Activated T-helper 9 cell treated with anti-CD3 and anti-CD28 coated beads, Interleukin-2, amount 50 U/mL, for 16 hours (primary cell): ENCODE measurements around the gene RNF207.

Experiments used
- DNase-seq: peaks from one replicate; pipeline ENCODE4 v3.0.0-alpha.2; 2020; ENCODE audit warnings: low read depth

RNF207 gene

DNA sequence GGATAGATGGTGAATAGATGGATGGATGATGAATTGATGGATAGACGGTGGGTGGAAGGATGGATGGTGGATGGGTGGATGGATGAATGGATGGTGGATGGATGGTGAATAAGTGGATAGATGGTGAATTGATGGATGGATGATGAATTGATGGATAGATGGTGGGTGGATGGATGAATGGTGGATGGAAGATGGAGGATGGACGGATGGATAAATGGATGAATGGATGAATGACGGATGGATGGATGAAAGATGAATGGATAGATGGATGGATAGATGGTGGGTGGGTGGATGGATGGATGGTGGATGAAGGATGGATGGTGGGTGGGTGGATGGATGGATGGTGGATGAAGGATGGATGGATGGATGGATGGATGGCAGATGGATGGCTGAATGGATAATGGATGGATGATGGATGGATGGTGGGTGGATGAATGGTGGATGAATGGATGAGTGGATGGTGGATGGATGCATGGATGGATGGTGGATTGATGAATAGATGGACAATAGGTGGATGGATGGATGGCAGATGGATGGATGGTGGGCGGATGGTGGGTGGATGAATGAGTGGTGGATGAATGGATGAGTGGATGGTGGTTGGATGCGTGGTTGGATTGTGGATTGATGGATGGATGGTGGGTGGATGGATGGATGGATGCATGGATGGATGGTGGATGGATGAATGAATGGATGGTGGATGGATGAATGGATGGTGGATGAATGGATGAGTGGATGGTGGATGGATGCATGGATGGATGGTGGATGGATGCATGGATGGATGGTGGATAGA lies 31.1 kb upstream of the RNF207 start:
- no peak for DNase-seq

DNA sequence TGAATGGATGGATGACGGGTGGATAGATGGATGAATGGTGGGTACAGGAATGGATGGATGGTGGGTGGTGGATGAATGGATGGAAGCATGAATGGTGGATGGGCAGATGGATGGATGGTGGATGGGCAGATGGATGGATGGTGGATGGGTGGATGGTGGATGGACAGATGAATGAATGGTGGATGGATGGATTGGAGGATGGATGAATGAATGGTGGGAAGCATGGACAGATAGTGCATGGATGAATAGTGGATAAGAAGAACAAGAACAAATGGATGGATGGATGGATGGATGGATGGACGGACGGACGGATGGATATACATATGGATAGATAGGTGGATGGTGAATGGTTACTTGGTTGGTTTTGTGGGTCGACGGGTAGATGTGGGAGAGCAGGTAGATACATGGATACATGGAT lies 30.5 kb upstream of the RNF207 start:
- no peak for DNase-seq

DNA sequence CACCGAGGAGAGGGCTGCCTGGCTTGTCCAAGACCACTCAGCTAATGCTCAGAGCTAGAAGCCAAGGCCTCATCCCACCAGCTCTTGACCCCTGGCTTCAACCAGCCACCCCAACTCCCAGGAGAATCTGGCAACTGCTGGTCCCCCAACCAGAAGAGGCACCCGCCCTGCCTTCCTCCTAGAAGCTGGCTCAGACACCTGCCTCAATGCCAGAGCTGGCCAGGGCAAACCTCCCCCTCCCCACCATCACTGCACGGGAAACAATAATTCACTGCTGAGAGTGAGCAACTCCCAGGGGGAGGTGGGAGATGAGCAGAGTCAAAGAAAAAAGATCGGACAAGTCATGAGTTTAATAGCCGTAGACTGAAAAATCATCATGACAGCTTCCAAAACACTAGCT lies 29.1 kb upstream of the RNF207 start:
- no peak for DNase-seq

DNA sequence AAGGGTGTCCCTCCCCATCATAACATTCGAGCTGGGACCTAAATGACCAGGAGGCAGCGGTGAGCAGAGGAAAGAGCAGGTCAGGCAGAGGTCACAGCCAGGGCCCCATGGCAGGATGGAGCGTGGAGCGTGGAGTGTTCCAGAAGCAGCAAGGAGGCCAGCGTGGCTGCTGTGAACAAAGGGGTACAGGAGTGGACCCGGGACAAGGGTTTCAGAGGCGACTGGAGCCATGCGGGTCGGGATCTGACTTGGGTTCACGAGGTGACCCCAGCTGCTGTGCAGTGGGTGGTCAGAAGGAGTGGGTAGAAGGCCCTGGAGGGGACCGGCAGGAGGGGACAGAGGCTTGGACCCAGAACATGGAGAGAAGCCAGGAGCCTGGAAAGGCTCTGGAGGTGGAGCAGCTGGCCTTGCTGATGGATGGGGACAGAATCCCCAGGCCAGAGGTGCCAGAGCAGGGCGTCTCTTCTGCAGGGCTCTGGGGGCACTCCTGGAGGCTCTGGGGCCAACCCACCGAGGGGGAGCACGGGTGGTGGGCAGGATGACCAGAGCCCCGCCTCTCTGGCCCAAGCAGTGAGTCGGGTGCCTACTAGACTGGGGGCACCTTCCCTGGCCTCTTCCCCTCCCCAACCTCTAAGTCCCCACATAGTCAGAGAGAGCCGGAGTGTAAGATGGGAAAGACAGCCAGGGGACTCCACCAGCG lies 28.1 kb upstream of the RNF207 start:
- DNase-seq = no peak

DNA sequence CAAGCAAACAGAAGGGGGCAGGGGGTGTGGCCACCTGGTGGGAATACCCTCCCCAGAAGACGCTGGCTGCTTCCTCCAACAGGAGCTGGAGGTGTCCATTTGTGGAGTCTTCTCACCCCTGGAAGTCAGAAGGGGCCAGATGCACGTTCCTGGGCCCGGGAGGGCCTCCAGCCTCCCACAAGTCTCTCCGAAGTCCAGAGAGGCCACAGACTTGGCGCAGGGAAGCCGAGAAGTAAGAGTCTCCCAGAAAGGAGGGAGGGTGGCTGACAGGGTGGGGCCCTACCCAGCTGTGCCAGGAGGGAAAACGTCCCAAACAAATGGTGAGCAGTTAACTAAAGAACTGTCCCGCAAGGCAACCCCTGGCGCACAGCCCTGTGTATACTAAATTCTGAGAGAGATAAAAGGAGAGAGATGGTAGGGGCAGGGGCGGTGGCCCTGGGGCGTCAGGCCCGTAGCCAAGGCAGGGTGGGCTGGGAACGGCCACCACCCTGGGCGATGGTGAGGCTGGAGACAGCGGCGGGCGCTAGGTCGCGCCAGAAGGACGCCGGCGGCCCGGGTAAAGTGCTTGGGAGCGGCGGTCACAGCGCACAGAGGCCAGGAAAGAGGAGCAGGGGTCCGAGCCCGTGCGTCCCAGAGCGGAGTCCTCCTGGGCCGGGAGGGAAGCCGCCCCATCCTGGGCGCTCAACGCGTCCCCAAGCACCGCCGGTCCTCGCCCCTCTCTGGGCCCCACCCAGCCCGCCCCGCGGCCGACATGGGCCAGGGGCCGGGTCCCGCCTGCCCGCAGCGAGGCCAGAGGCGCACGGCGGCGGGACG lies 27.0 kb upstream of the RNF207 start:
- no peak for DNase-seq

DNA sequence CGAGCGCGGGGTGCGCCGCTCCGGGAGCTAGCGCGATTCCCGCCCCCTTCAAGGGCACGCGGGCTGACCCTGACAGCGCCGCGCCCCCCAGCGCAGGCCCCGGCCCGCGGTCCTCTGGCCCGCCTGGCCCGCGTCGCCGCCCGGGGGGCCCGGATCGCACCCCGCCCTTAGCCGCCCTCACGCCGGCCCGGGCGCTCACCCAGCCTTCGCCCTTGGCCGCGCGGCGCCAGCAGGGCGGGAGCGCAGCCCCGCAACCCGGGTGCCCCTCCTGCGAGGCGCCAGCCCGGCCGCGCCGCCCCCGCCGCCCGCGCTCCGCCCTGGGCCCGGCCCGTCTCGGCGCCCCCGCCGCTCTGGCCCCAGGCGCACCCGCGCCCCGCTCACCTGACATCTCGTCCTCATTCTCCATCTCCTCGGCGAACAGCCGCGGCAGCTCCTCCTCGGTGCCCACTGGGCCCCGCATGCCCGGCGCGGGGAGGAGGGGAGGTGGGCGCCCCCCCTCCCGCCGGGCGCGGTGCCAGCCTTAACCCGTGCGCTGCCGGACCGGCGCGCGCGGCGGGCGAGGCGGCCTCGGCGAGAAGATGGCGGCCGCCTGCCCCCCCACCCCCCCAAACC lies 26.2 kb upstream of the RNF207 start:
- no peak for DNase-seq

DNA sequence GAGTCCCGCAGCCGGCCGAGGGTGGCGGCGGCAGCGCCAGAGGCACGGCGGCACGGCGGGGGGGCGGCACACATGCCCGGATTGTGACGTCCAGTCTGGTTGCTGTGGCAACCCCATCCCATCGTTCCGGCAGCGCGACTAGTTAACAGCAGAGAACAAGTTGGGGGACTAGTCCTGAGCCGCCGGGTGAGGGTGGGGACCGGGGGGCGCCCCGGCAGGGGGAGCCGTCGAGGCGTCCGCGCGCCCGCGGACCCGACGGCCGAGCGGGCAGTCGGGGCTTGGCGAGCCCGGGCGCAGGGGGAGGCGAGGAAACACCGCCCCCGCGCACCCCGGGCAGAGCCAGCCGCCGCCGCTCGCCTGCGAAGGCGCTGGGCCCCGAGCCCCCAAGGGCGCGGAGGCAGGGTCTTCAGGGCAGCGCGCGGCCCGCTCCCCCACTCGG lies 25.6 kb upstream of the RNF207 start, which contains the start of gene CHD5:
Gene CHD5 (minus strand): TSS at position 54 of the 439 bp plus-strand sequence. CDS start 298 bp downstream, outside the sequence.
- no peak for DNase-seq

DNA sequence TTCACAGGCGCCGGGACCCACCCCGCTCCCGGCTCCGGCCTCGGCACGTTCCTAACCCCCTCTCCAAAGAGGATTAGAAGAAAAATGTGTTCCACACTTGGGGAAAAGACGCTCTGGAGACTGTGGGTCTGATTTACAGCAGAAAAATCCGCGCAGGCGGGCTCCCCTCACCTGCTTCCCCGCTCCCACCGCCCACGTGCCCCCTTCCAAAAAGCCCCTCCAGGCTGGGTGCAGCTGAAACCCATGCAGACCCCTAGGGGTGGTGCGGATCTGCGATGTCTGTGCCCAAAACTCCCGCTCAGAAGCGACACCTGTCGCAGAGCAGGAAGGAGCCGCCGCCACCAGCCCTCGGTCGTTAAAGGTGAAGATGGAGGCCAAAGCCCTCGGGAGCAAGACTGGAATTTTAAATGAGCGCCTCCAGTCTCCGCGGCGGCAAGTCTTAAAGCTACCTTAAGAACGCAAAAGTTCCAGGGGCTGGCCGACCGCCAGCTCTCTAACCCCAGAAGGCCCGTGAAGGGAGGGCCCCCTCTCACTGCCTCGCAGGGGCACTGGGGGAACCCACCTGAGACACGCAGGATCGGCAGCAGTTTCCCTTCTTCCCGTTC lies 25.1 kb upstream of the RNF207 start:
- DNase-seq = no peak

DNA sequence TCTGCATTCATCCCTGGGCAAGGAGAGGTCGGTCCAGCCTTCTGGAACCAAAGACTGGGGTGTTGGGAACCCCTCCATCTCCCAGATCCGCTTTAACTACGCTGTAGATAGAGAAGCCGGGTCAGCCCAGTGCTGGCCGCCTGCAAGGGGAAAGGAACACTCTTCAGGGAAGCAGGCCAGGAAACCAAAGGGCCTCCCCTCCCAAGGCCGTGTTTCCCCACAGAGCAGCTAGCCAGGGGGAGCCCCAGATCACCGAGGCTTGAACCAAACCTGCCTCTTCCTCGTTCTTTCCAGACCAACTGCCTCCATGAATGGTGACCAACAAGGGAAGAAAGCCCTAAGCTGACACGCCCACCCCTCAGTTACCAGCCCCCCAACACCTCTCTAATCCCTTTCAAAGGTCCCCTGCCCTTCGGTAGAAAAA lies 24.6 kb upstream of the RNF207 start:
- DNase-seq = no peak

DNA sequence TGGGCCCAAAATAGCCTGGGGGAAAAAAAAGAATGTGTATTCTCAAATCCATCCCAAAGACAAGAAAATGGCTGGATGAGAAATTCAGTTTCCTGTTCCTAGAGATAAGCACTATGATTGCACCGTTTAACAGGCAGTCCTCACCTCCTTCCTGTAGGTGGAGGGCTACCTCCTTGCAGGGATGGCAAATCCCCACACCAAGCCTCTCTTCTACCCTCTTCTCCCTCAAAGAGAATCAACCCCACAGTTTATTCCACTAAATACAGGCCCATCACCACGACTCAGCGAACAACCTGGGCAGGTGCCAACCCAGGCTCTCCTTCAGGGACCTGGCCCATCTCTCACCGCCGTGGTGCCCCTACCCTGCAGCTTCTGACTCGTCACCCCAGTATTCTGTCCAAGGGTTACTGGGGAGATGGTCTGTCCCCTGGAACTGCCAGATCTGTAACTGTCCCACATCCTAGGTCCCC lies 22.4 kb upstream of the RNF207 start:
- no peak for DNase-seq

DNA sequence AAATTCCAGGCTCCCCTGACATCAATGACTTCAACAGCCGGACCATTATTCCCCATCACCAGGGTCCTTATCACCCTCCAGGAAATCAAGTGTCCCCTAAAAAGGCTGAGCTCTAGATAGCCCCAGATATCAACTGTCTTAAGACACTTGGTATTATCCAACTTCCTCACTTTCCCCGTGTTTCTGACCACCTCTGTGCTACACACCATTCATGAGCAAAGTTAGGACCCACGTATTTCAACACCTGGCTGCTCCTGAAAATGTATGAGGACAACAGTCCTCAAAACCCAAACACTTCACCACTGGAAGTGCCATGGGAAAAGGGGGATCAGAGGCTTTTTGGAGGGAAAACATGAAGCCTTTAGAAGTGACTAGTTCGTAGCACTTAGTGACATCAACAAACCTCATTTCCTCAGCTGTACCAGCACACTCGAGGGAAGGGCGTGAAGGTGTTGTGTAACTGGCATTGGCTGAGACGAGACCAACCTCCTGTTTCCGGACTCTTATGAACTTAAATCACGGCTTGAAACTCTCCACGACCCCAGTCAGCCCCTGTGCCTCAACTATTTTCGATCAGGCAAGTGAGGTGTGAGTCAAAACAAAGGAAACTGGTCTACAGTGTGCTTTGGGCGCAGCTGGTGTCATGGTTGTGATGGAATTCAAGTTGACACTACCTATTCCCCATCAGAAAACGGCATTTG lies 21.7 kb upstream of the RNF207 start:
- no peak for DNase-seq

DNA sequence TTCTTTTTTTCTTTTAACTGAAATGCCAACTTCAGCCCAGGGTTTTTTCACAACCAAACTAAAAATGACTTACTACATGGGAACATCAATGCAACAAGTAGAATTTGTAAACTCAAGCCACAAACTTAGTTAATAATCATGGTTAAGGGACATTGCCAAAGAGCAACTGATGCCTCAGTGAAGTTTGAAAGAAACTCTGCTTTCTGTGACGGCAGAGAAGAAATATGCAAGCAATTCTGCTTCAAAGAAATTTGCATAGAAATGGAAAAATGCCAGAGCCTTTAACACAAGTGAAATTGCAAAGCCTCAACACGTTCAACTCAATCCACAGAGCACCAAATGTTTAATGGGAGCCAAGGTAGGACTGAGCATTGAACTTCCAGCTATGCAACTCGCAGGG lies 20.8 kb upstream of the RNF207 start:
- no peak for DNase-seq

DNA sequence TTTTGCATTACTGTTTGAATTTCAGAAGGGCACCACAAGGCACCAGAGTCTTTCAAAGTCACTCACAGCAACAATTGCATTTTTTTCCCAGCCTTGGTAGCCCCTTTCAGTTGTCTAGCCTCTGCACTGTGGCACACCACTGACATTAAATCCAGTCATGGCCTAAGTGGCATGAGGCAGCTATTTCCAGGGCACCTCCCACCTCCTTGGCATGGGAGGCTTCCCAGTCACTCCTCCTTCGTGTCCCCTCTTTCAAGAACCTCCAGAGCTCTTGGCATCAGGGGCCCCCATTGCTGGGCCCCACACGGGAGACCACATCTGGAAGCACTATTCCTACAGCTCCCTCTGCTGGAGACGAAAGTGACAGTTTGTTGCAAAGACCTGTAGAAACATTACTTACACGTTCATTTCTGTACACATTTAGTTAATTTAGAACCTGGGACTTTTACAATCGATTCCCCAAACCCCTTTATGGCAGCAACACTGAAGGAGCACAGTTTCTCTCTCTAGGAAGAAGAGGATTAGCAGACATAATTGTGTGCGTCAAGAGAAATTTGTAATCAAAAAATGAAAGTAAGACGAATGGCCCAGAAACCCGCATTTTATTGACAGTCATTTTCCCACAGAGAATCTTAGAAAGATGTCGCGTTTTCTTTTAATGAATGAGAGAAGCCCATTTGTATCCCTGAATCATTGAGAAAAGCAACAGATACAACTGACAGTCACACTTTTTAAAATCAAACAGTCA lies 20.1 kb upstream of the RNF207 start:
- no peak for DNase-seq

DNA sequence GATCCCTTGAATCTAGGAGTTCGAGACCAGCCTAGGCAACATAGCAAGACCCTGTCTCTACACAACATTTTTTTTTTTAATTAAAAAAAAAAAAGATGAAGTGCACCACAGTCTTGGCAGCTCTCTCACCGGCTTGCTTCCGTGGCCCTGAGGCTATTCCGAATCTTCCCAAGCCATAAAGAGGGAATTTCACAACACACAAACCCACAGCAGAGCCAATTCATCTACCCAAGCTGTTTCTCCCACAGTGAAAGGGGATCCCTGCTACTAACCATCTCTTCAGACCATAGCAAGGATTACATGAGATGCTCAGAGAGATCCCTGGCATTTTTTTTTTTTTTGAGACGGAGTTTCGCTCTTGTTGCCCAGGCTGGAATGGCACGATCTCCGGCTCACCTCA lies 17.5 kb upstream of the RNF207 start:
- no peak for DNase-seq

DNA sequence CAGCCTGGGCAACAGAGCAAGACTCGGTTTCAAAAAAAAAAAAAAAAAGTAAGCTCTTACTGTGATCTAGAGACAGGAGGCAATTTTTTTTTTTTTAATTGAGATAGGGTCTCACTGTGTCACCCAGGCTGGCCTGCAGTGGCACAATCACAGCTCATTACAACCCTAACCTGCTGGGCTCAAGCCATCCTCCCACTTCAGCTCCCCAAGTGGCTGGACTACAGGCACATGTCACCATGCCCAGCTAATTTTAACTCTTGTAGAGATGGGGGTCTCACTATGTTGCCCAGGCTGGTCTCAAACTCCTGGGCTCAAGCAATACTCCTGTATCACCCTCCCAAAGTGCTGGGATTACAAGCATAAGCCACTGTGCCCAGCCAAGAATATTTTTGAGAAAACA lies 14.0 kb upstream of the RNF207 start:
- DNase-seq = no peak

DNA sequence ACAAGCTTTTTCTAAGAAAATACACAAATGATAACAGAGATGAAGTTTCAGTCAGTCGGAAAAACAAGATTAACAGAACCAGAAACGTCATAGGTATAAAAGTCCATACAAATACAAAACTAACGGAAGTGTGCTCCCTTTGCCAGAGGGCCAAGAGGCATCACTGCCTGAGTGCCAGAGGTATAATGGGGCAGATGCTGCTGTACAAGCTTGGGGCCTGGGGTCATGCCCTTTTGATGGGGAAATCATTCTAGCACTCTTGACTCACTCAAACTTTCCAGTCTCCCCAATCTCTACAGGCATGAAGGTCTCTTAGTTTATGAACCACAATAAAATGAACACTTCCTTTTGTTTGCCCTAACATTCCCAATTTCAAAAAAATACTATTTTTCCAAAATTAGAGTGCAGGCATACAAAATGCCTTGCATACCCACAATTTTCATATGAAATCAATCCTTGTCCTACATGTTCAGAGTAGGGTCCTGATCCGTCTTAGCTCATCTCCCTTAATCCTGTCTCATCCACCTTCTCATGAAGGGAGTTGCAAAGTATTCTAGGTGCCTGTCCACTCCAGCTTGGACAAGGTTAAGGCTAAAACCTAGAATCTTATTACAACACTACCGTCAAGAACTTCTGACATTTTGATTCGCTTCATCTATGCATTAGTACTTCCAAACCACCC lies 8.0 kb upstream of the RNF207 start:
- DNase-seq = no peak

DNA sequence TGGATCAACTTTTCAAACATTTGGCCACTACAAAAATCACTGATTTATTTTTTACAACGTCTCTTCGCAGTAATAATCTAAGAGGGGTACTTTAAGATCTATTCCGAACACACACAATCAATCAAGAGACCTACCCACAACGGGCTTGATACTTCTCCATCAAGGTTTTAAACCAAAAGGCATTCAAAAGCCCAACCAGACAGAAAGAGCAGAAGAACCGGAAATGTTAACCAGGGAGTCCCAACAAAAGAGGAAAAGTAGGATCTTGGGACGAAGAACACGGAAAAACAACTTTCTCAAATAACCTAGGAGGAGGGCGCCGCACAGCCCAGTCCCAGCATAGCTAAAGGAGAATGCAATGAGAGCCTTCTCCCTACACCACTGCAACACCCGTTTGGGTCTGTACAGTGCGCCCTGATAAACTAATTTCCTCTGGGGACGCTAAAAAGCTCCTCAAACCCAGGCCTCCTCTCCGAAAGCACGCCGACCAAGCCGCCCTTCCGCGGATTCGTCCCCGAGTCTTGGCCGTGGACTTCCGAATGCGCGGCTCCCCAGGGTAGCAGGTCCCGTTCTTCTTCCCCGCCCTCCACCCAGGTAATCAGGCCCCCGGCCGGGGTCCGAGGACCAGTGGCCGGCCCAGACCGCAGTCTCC lies 7.1 kb upstream of the RNF207 start:
- DNase-seq = no peak

DNA sequence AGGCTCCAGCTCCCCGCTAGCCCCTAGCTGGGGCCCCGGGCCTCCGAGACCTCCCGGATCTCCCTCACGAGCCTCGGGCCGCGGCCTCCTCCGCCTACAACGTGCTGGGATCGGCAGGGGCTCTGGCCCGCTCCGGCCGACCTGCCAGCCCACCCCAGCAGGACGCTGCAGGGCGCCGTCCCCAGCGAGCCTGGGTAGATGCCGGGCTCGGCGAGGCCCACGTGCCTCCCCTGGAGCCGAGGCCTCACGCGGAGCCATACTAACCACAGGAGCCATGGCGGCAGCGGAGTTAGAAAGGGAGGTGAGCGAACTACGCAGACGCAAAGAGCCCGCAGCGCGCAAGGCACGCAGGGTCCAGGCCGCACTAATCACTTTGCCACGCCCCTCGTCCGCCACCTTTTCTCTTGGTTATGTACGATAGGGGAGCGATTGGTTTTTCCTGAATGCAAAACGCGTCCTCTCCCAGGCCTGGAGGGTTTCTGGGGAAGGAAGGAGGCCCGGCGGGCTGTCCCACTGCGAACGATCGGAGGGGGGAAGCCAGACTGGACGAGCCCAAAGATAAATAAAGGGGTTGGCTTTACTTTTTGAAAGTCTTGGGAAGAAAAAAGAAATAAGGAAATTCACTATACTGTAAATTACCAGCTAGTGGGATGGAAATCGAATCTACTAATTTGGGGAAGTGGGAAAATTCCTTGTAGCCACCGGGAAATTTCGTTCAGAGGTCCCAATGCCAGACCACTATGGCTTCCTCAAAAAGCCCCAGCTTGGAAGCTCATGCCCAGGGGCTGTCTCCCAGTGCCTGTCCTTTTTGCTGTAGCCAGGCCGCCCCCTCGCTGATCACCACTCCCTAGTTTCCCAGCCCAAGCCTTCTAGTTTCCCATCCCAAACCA lies 6.4 kb upstream of the RNF207 start, which contains the start of gene RPL22:
Gene RPL22 (minus strand): TSS at position 298 of the 890 bp plus-strand sequence. CDS start 22 bp downstream, at position 276.
- DNase-seq = peak; percentile 96
